GM23248 (cell line): ENCODE results near the gene CAPN9.

Experiments used
- EZH2 ChIP-seq: fragments of 200-600 bp; sonication (generic); IDR thresholded peaks from 2 replicates; pipeline ENCODE4 v1.6.1; 2018; ENCODE audit warnings: antibody characterized with exemption, mild to moderate bottlenecking; ENCODE audit not compliant: insufficient read depth, poor library complexity, severe bottlenecking
- EZH2phosphoT487 ChIP-seq: fragments of 200-600 bp; sonication (generic); IDR thresholded peaks from 2 replicates; pipeline ENCODE4 v1.6.1; 2018; ENCODE audit warnings: antibody characterized with exemption, moderate library complexity, mild to moderate bottlenecking, low read depth; ENCODE audit not compliant: insufficient read depth

- no peak for TF ChIP-seq EZH2
- TF ChIP-seq EZH2phosphoT487, result no peak
Measured at GRCh38 chr1:230794431-230794830, 47.2 kb downstream of the CAPN9 start.
